Measurements from ENCODE around the gene TBCE.
A peak's percentile ranks its signal among the peaks of the same experiment; 100 is the strongest.

The TBCE gene

GRCh38 chr1:235409042-235409820 is 42.0 kb downstream of the TBCE start:
- peak; percentile 35 for DNase-seq (ENCODE audit: low read depth)

- DNase-seq (ENCODE audit: low read depth): no peak
Measured at GRCh38 chr1:235410467-235410866, 43.2 kb downstream of the TBCE start.

GRCh38 chr1:235411489-235412486 is 44.6 kb downstream of the TBCE start:
- DNase-seq (ENCODE audit: low read depth): no peak

DNA sequence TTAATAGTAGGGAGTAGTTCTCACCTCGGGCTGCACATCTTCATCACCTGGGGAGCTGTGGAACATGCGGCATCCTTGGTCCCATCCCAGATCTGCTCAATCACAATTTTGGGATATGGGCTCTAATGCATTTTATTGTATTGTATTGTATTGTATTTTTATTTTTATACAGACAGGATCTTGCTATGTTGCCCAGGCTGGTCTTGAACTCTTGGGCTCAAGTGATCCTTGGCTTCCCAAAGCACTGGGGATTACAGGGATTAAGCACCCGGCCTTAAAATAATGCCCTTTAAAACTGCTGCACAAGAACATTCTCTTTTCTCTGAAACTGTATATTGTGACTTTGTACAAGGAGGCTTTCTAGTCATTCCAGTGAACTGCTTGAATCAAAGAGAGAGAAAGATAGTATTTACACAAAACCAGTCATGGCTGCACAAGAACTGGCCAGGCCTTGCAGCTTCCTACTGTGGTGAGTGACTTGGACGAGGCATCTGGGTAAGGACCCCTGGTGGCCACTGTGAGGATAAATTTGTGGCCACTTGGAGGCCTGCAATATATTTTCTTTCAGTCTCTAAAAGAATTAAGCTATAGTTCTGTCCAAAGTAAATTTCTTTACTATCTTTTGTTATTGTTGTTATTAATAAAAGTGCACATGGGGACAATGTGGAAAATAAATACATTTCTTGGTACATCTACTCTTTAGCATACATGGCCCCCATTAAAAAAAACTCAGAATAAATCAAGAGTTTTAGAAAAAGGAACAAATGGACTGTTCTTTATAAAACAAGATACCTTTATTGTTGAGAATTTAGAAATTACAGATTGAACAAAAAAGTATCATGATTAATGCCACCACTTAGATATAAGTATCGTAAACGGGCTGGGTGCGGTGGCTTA is 48.0 kb downstream of the TBCE start:
- DNase-seq (ENCODE audit: low read depth): peak; percentile 85

DNA sequence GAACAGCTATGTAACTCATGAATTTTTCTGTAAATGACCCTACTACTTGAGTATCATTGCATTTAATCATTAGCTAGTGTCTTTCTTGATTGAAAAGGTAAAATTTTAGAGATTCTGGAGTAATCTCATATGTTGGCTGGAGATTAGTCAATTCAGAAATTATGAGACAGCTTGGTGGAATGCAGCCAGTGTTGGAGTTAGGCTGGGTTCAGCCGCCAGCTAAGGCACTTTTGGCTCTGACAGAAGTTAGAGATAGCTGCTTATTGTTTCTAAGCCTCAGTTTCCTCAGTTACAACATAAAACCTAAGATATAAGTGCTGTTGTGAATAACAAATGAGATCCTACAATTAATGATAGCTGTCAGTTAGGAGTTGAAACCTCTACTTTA is 49.4 kb downstream of the TBCE start:
- DNase-seq (ENCODE audit: low read depth): peak; percentile 54

- DNase-seq (ENCODE audit: low read depth): peak; percentile 83
Measured at GRCh38 chr1:235417086-235417697, 50.0 kb downstream of the TBCE start.

DNA sequence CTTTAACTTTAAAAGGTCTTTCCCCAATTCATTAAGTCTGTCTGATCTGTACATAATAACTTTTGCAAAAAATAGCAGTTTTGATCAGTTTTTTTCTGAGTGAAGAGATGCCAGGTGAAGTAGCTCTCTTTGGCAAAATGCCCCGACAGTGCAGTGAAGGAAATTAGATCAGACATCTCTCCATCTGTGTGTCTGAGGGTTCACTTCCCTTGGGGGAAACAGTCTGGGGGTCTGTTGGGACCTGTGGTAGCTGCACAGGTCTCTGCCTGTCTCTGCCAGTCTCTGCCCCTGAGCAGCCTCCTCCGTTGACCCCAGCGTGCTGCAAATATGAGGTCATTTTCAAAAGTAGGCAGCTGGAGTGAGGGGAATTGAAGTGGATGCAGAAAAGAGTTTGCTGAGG is 54.5 kb downstream of the TBCE start:
- DNase-seq (ENCODE audit: low read depth): no peak

GRCh38 chr1:235423214-235423652 is 56.0 kb downstream of the TBCE start:
- DNase-seq (ENCODE audit: low read depth): no peak

DNA sequence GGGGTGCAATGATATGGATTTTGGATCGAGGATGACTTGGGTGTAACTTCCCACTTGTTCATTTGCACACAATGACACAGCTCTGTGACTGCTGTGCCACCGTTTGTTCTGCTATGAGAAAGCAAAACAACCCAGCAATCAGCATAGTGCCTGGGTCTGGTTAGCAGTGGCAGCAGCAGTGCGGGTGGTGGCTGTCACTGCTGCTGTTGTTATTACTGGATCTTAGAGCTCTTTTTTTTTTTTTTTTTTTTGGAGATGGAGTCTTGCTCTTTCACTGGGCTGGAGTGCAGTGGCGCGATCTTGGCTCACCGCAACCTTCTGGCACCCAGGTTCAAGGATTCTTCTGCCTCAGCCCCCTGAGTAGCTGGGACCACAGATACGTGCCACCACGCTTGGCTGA is 56.9 kb downstream of the TBCE start:
- DNase-seq (ENCODE audit: low read depth): no peak

DNA sequence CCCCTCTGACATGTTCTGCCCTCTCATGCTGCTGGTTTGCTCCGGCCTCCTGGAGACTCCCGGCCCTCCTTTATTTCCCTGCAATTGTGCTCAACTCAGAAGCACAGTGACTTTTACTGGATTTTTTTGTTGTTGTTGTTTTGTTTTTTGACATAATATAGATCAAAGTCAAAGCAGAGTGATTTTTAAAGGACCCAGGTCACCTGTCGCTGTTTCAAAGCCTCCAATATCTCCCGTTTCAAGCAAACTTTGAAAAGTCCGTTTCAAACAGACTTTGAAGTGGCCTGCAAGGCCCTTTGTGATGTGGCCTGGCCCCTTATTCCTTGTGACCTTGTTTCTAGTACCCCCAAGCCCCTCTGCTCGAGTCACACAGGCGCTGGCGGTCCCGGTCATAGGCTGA is 58.1 kb downstream of the TBCE start:
- no peak for DNase-seq (ENCODE audit: low read depth)

DNA sequence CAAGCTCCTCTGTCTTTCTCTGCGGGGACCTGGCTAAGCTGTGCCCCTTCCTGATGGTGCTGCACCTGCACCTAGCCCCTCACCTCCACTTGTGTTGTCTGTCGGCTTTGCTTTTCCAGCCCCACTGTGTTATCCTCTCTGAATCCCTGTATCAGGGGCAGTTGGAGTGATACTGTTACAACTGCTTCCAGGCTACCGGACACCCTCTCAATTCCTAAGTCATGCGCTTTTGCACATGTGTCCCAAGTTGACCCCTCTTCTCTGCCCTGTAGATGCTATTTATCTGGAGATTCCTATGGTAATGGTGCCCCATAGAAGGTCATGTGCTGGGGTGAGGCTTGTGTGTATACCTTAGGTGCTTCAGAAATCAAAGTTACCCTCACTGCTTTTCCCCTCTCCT is 58.9 kb downstream of the TBCE start:
- no peak for DNase-seq (ENCODE audit: low read depth)

DNA sequence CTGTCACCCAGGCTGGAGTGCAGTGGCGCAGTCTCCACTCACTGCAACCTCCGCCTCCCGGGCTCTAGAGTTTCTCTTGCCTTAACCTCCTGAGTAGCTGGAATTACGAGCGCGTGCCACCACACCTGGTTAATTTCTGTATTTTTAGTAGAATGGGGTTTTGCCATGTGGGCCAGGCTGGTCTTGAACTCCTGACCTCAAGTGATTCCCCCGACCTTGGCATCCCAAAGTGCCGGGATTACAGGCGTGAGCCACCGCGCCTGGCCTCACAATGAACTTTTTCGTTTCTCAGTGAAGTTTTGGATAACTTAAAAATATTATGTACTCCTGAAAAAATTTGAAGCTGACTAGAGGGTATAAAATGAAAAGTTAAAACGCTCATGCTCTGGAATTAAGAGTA is 59.5 kb downstream of the TBCE start:
- DNase-seq (ENCODE audit: low read depth): no peak

DNA sequence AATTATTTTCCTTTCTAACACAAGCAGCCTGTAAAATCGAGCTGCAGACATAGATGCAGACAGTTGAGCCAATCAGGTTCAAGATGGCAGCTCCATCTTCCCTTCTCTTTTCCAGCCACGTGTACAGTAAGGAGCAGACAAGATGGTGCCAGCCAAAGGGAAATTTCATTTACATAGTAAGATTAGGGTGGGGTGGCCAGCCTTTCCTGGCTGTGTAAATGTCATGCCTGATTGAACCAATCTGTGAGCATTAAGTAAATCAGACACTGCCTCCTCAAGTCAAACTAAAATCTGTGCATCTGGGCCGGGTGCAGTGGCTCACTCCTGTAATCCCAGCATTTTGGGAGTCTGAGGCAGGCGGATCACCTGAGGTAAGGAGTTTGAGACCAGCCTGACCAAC is 60.2 kb downstream of the TBCE start:
- DNase-seq (ENCODE audit: low read depth): no peak

- no peak for DNase-seq (ENCODE audit: low read depth)
Measured at GRCh38 chr1:235429143-235429542, 61.9 kb downstream of the TBCE start.

DNA sequence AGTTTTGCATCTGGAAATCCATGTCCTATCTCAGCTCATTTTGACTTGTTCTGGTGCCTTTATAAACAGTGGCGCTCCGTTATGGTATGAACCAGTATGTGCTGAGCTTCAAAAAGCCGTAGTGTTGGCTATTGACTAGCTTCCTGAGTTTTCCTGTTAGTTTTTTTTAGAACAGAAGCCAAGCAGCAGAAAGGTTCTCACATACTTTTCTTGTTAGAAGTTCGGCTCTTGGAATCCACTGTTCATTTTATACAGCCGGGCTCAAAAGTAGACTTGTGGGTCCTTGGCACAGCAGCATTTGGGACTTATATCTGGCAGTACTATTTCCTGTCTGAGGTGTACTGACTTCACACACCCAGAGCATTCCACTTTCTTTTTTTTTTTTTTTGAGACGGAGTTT is 63.8 kb downstream of the TBCE start:
- DNase-seq (ENCODE audit: low read depth): no peak

GRCh38 chr1:235434001-235434400 is 66.8 kb downstream of the TBCE start:
- DNase-seq (ENCODE audit: low read depth): no peak

- DNase-seq (ENCODE audit: low read depth): no peak
Measured at GRCh38 chr1:235441159-235441685, 74.0 kb downstream of the TBCE start.

DNA sequence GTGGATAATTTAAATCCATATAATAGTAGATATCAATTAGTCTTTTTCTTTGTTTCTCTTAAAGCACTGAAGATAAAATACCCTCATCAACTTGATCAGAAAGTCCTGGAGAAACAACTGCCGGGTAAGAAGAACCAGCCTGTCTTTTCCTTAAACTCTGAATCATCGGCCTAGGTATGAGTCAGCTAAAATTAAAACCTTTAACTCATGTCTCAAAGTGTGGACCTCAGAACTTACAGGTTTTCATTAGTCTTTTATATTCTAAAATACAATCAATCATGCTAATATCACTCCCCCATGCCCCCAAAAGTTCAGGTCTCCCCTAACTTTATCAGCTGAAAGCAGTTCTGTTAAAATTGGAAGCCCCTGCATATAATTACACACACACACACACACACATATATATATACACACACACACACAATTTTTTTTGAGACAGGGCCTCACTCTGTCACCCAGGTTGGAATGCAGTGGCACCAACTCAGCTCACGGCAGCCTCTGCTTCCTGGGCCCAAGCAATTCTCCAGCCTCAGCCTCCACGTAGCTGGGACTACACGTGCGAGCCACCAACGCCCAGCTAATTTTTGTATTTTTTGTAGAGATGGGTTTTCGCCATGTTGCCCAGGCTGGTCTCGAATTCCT is 75.7 kb downstream of the TBCE start:
- peak; percentile 74 for DNase-seq (ENCODE audit: low read depth)

- no peak for DNase-seq (ENCODE audit: low read depth)
Measured at GRCh38 chr1:235448616-235449015, 81.4 kb downstream of the TBCE start.

DNA sequence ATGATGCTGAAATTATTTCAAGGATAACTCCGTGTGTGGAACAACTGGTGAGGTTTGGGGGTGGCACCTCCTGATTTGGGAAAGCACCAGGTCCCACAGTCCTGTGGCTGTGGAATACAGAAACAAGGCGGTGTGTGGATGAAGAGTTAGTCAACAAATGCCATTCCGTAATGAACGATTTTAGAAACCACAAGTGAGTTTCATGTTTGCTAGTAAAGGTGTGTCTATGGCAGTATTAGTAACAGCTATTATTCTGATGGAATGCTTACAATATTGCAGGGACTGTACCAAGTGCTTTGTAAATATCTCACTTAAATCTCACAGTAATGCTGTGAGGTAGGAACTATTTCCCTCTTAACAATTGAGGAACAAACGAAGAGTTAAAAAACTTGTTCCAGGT is 83.2 kb downstream of the TBCE start:
- no peak for DNase-seq (ENCODE audit: low read depth)
